GM12878 (cell line): ENCODE measurements around the gene CD2. TPM values are rescaled to one million over a fixed set of nuclear protein-coding genes. Genes with fewer than 3 reads are reported as not detected.

Experiments
- BHLHE40 ChIP-seq, 2 experiments: fragments of 450-650 bp in 1 of 2; IDR thresholded peaks; 2 replicates each; pipeline ENCODE4 v1.6.1; 2011 to 2017; ENCODE audit warnings: low read depth in 2 of 2, borderline replicate concordance in 1 of 2, improper control_type of control experiment in 1 of 2, low read length in 1 of 2, mild to moderate bottlenecking in 1 of 2
- BMI1 ChIP-seq: fragments of 450-650 bp; IDR thresholded peaks from 2 replicates; pipeline ENCODE4 v1.6.1; 2016; ENCODE audit warnings: mild to moderate bottlenecking, moderate library complexity, borderline replicate concordance
- CBX5 ChIP-seq: sonication (generic); IDR thresholded peaks from 2 replicates; pipeline ENCODE4 v1.6.1; 2016; ENCODE audit warnings: low read depth, moderate library complexity, mild to moderate bottlenecking, inconsistent platforms
- CHD2 ChIP-seq: IDR thresholded peaks from 2 replicates; pipeline ENCODE4 v1.6.1; 2011; ENCODE audit warnings: low read depth, low read length, improper control_type of control experiment, borderline replicate concordance
- CTCF ChIP-seq, 3 experiments: IDR thresholded peaks in 2 of 3; conservative IDR thresholded peaks in 1 of 3; 2 replicates each; pipeline ENCODE4 v1.5.1; 2011; ENCODE audit warnings: low read depth in 3 of 3, low read length in 3 of 3, mild to moderate bottlenecking in 3 of 3, control low read depth in 2 of 3, moderate library complexity in 2 of 3, inconsistent platforms in 1 of 3, mixed read lengths in 1 of 3; ENCODE audit not compliant: control insufficient read depth in 2 of 3, insufficient read depth in 1 of 3; ENCODE audit errors: extremely low read depth in 1 of 3
- E2F4 ChIP-seq: IDR thresholded peaks from 2 replicates; pipeline ENCODE4 v1.6.1; 2012; ENCODE audit warnings: low read depth, low read length, improper control_type of control experiment
- E4F1 ChIP-seq: fragments of 450-650 bp; IDR thresholded peaks from 2 replicates; pipeline ENCODE4 v1.6.1; 2018; ENCODE audit warnings: borderline replicate concordance, mild to moderate bottlenecking; ENCODE audit not compliant: partially characterized antibody
- EED ChIP-seq: sonication (generic); IDR thresholded peaks from 2 replicates; pipeline ENCODE4 v1.6.1; 2016; ENCODE audit warnings: antibody characterized with exemption, low read depth
- EGR1 ChIP-seq, 2 experiments: IDR thresholded peaks; 1 replicate in 1 of 2; 2 replicates in 1 of 2; pipeline ENCODE4 v1.6.1; 2011 to 2012; ENCODE audit warnings: low read depth in 2 of 2, low read length in 2 of 2, borderline replicate concordance in 1 of 2, mild to moderate bottlenecking in 1 of 2, moderate library complexity in 1 of 2
- JUNB ChIP-seq: IDR thresholded peaks from 2 replicates; pipeline ENCODE4 v1.6.1; 2016; ENCODE audit warnings: antibody characterized with exemption, mild to moderate bottlenecking
- JUND ChIP-seq: IDR thresholded peaks from 2 replicates; pipeline ENCODE4 v1.6.1; 2012; ENCODE audit warnings: low read depth, mild to moderate bottlenecking, low read length, improper control_type of control experiment, moderate library complexity
- MTA3 ChIP-seq: IDR thresholded peaks from 2 replicates; pipeline ENCODE4 v1.6.1; 2012; ENCODE audit warnings: low read length, inconsistent platforms, borderline replicate concordance
- PML ChIP-seq: IDR thresholded peaks from 2 replicates; pipeline ENCODE4 v1.6.1; 2012; ENCODE audit warnings: low read length, inconsistent platforms
- SMARCA5 ChIP-seq: fragments of 450-650 bp; IDR thresholded peaks from 2 replicates; pipeline ENCODE4 v1.6.1; 2017; ENCODE audit warnings: mild to moderate bottlenecking
- SREBF2 ChIP-seq: IDR thresholded peaks from 2 replicates; pipeline ENCODE4 v1.6.1; 2012; ENCODE audit warnings: mild to moderate bottlenecking, low read length
- STAT3 ChIP-seq: IDR thresholded peaks from 2 replicates; pipeline ENCODE4 v1.6.1; 2011; ENCODE audit warnings: low read depth, low read length, improper control_type of control experiment
- TAF1 ChIP-seq: IDR thresholded peaks from 2 replicates; pipeline ENCODE4 v1.6.1; 2011; ENCODE audit warnings: mild to moderate bottlenecking, low read depth, low read length, borderline replicate concordance
- TCF3 ChIP-seq: IDR thresholded peaks from 2 replicates; pipeline ENCODE4 v1.6.1; 2012; ENCODE audit warnings: low read depth, mild to moderate bottlenecking, low read length, borderline replicate concordance; ENCODE audit not compliant: insufficient read depth
- USF2 ChIP-seq: IDR thresholded peaks from 2 replicates; pipeline ENCODE4 v1.6.1; 2011; ENCODE audit warnings: low read depth, low read length, improper control_type of control experiment, borderline replicate concordance
- YY1 ChIP-seq: IDR thresholded peaks from 2 replicates; pipeline ENCODE4 v1.6.1; 2011; ENCODE audit warnings: low read depth, mild to moderate bottlenecking, low read length
- polyA plus RNA-seq, 11 experiments: library from polyadenylated mRNA; depleted of rRNA in 4 of 11; unstranded in 6 of 11; stranded (reverse) in 5 of 11; fragments of >200 nt; fragmentation: Nextera tagmentation in 4 of 11; fragmentation: Illumina TruSeq in 1 of 11; extraction: Ambion mirVana in 4 of 11; extraction: Trizol in 1 of 11; gene quantifications; 1 replicate in 1 of 11; 2 replicates in 10 of 11; pipeline versions ENCODE4 v1.2.1 to v1.2.3, GENCODE V29; 2011 to 2016; ENCODE audit warnings: inconsistent platforms in 2 of 11, missing spikeins in 2 of 11, low read depth in 1 of 11
- total RNA-seq, 4 experiments: library from RNA; depleted of rRNA in 3 of 4; stranded (reverse); fragments of >200 nt in 3 of 4; fragmentation: Illumina TruSeq in 1 of 4; extraction: Trizol in 1 of 4; gene quantifications; 2 replicates each; pipeline versions ENCODE4 v1.2.1 to v1.2.3, GENCODE V29; 2013 to 2021
- TF ChIP-seq, protein P1 (sequence below): fragments of 450-650 bp; IDR thresholded peaks from 2 replicates; pipeline ENCODE4 v1.6.1; 2018; ENCODE audit warnings: mild to moderate bottlenecking, low read depth, moderate library complexity; ENCODE audit not compliant: partially characterized antibody

CD2 gene
- total and polyA plus RNA-seq, 10 of the 15 experiments (the other 5 are each of a cell fraction or from before 2014, with no cell fraction given), result 0.15 to 4.3 (median 2.8) TPM

DNA sequence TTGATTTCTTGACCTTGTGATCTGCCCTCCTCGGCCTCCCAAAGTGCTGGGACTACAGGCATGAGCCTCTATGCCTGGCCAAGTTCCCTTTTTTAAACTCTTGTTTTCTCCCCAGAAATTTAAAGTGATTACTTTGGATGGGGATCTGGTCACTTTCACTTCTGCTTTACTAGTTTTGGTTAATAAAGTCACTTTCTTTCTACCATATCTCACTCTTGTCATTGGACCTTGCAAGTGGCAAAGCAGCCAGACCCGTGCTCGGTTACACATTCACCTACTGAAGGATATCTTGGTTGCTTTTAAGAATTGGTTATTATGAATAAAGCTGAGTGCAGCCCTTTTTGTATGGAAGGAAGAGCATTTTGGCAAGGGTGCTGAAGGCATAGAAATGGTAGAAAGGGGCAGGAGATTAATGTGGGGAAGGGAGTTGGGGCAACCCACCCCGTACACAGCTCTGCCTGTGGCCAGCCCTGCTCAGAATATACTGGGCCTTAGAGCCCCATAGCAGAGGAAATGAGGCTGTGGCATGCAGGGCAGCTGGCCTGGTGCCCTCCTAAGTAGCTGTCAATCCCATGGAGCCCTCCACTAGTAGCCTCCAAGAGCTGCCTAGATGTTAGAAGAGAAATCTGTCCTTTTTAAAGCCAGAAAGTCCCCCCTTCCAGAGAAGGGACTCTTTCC lies 40.7 kb downstream of the CD2 start (continued):
- TF ChIP-seq TCF3 (no peak), YY1 (no peak), PML (no peak), CTCF (IDR thresholded peaks at IDR 0.05 in 2 of 3, conservative IDR thresholded peaks at IDR 0.05 in 1 of 3; ENCODE audit: control insufficient read depth in 2 of 3, extremely low read depth in 1 of 3, insufficient read depth in 1 of 3, low read depth in 3 of 3, low read length in 3 of 3) (no peak), SREBF2 (no peak), CHD2 (no peak), JUNB (no peak), E4F1 (no peak), CBX5 (no peak), SMARCA5 (no peak), USF2 (no peak), BMI1 (peak; percentile 74), E2F4 (no peak), JUND (no peak), MTA3 (0 out of 2 replicates have a peak, but pooled peaks have one; percentile 68), EGR1 (IDR thresholded peaks at IDR 0.05; ENCODE audit: borderline replicate concordance in 1 of 2, low read depth in 2 of 2, low read length in 2 of 2) (no peak), EED (peak; percentile 97), STAT3 (no peak), BHLHE40 (IDR thresholded peaks at IDR 0.05; ENCODE audit: borderline replicate concordance in 1 of 2, low read depth in 2 of 2, low read length in 1 of 2) (peak; percentile 80 to 92), TAF1 (no peak)
- TF ChIP-seq, protein P1, sequence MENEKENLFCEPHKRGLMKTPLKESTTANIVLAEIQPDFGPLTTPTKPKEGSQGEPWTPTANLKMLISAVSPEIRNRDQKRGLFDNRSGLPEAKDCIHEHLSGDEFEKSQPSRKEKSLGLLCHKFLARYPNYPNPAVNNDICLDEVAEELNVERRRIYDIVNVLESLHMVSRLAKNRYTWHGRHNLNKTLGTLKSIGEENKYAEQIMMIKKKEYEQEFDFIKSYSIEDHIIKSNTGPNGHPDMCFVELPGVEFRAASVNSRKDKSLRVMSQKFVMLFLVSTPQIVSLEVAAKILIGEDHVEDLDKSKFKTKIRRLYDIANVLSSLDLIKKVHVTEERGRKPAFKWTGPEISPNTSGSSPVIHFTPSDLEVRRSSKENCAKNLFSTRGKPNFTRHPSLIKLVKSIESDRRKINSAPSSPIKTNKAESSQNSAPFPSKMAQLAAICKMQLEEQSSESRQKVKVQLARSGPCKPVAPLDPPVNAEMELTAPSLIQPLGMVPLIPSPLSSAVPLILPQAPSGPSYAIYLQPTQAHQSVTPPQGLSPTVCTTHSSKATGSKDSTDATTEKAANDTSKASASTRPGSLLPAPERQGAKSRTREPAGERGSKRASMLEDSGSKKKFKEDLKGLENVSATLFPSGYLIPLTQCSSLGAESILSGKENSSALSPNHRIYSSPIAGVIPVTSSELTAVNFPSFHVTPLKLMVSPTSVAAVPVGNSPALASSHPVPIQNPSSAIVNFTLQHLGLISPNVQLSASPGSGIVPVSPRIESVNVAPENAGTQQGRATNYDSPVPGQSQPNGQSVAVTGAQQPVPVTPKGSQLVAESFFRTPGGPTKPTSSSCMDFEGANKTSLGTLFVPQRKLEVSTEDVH, result no peak
